OCI-LY3 (cell line): ENCODE measurements around the gene MAGI2.

Experiments
- EZH2phosphoT487 ChIP-seq: fragments of 200-600 bp; shearing (Covaris generic); IDR thresholded peaks from 2 replicates; pipeline ENCODE4 v1.6.1; 2018; ENCODE audit warnings: antibody characterized with exemption, mixed run types, low read depth
- TF ChIP-seq, protein P1 (sequence below): fragments of 200-600, 300-600 bp; sonication (generic); IDR thresholded peaks from 2 replicates; pipeline ENCODE4 v1.5.1; 2014; ENCODE audit warnings: antibody characterized with exemption, low read length, low read depth

DNA sequence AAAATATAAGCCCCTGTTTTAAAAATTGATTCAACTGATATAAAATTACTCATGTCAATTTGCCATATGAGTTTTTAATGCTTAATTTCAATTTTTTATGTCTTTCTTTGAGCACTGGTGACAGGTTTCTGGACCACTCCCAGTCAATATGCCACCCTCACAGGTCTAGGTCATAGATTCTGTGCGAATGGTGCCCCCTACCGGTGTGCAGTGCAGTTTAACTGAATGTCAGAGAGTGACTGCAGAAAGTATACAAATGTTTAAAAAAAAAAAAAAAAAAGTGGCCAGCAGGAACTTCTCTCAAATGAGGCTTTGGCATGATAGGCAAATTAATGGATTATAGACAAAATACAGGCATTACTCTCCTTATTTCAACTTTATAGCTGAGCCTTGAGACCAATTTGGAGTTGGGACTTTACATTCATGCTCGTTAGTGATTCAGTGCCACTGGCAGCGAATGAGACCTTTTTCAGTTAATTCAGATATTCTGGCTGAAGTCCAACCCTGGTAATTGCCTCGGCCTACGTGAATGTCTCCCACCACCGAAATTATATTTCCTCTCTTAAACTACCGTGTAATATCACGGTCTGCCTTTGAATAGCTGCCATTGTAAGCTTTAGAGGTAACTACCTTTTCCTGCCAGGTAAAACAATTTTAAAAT lies 1227.3 kb downstream of the MAGI2 start:
- TF ChIP-seq, protein P1, sequence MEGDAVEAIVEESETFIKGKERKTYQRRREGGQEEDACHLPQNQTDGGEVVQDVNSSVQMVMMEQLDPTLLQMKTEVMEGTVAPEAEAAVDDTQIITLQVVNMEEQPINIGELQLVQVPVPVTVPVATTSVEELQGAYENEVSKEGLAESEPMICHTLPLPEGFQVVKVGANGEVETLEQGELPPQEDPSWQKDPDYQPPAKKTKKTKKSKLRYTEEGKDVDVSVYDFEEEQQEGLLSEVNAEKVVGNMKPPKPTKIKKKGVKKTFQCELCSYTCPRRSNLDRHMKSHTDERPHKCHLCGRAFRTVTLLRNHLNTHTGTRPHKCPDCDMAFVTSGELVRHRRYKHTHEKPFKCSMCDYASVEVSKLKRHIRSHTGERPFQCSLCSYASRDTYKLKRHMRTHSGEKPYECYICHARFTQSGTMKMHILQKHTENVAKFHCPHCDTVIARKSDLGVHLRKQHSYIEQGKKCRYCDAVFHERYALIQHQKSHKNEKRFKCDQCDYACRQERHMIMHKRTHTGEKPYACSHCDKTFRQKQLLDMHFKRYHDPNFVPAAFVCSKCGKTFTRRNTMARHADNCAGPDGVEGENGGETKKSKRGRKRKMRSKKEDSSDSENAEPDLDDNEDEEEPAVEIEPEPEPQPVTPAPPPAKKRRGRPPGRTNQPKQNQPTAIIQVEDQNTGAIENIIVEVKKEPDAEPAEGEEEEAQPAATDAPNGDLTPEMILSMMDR = peak; percentile 65
- no peak for TF ChIP-seq EZH2phosphoT487
